Smooth muscle cell (in vitro differentiated cells): Measurements from ENCODE around the gene TNIK. TPM values are rescaled to one million over a fixed set of nuclear protein-coding genes. Genes with fewer than 3 reads are reported as not detected.

ENCODE experiments used
- DNase-seq: peaks from one replicate; lab custom pipeline; 2025; ENCODE audit not compliant: unreplicated experiment; lab: John Stamatoyannopoulos, UW
- H2AFZ ChIP-seq: fragments of 200-600 bp; sonication (generic); 2 replicates; pipeline ENCODE4 v1.6.0; 2016; ENCODE audit warnings: antibody characterized with exemption, low read depth, mild to moderate bottlenecking
- H3F3A ChIP-seq: fragments of 200-600 bp; sonication (generic); 2 replicates; pipeline ENCODE4 v1.6.0; 2017; ENCODE audit warnings: antibody characterized with exemption, low read depth
- H3K27ac ChIP-seq: fragments of 200-600 bp; sonication (generic); 2 replicates; pipeline ENCODE4 v1.5.1; 2016; ENCODE audit warnings: low read depth, mild to moderate bottlenecking
- H3K27me3 ChIP-seq: fragments of 200-600 bp; sonication (generic); 2 replicates; pipeline ENCODE4 v1.6.1; 2016; ENCODE audit warnings: low read depth, mild to moderate bottlenecking
- H3K36me3 ChIP-seq: fragments of 200-600 bp; sonication (generic); 2 replicates; pipeline ENCODE4 v1.5.1; 2016; ENCODE audit warnings: low read depth
- H3K4me1 ChIP-seq: fragments of 200-600 bp; sonication (generic); 2 replicates; pipeline ENCODE4 v1.5.1; 2016; ENCODE audit warnings: low read depth
- H3K4me2 ChIP-seq: fragments of 200-600 bp; sonication (generic); 2 replicates; pipeline ENCODE4 v1.6.0; 2016; ENCODE audit warnings: mild to moderate bottlenecking
- H3K4me3 ChIP-seq: fragments of 200-600 bp; sonication (generic); 2 replicates; pipeline ENCODE4 v1.5.1; 2016; ENCODE audit warnings: mild to moderate bottlenecking
- H3K79me2 ChIP-seq: fragments of 200-600 bp; sonication (generic); 2 replicates; pipeline ENCODE4 v1.6.0; 2016; ENCODE audit warnings: low read depth, mild to moderate bottlenecking
- H3K9ac ChIP-seq: fragments of 200-600 bp; sonication (generic); 2 replicates; pipeline ENCODE4 v1.6.0; 2016; ENCODE audit warnings: low read depth
- H3K9me3 ChIP-seq: fragments of 200-600 bp; sonication (generic); replicated peaks from 2 replicates; pipeline ENCODE4 v1.5.1; 2016; ENCODE audit warnings: low read depth
- H4K20me1 ChIP-seq: fragments of 200-600 bp; sonication (generic); 2 replicates; pipeline ENCODE4 v1.6.0; 2016; ENCODE audit warnings: low read depth
- CTCF ChIP-seq: fragments of 200-600 bp; sonication (generic); IDR thresholded peaks from 2 replicates; pipeline ENCODE4 v1.5.1; 2017; ENCODE audit warnings: borderline replicate concordance, mild to moderate bottlenecking, antibody characterized with exemption; ENCODE audit not compliant: insufficient read depth, poor library complexity, severe bottlenecking
- WGBS: methylation state at CpG from one replicate; pipeline ENCODE4 v1.1.7; 2016; ENCODE audit warnings: low lambda C conversion rate; 5-methylcytosine and 5-hydroxymethylcytosine counted together
- microRNA counts: library from miRNA; unstranded; fragments of <30 nt; microRNA quantifications from one replicate; lab custom pipeline; 2016
- microRNA-seq: library from miRNA; unstranded; fragments of <30 nt; microRNA quantifications from one replicate; pipeline ENCODE4, GENCODE V29; 2016; ENCODE audit warnings: borderline number of aligned reads
- polyA plus RNA-seq: library from polyadenylated mRNA; unstranded; fragments of >200 nt; fragmentation: Nextera tagmentation; extraction: Ambion mirVana; gene quantifications from 2 replicates; pipeline ENCODE4 v1.2.1, GENCODE V29; 2016
- small RNA-seq: library from RNA; depleted of rRNA; stranded (forward); fragments of <200 nt; gene quantifications from one replicate; pipeline ENCODE3, GENCODE V24; 2014
- total RNA-seq: library from RNA; depleted of rRNA; stranded (reverse); fragments of >200 nt; gene quantifications from 2 replicates; pipeline ENCODE4 v1.2.3, GENCODE V29; 2014

TNIK gene
- total and polyA plus RNA-seq, 2 experiments from 2014 or later, result 10.4 to 12.5 TPM

- no peak overlapping the region for H3K9ac ChIP-seq
- no peaks in the 10 kb centered on the region for H3K9me3 ChIP-seq
- no peaks in the 10 kb centered on the region for H3K27me3 ChIP-seq
- no peak overlapping the region for H2AFZ ChIP-seq
- no peak overlapping the region for H3K27ac ChIP-seq
- no peaks in the 10 kb centered on the region for H3K36me3 ChIP-seq
- no peak overlapping the region for H3K4me2 ChIP-seq
- H3K4me3 ChIP-seq, result no peak overlapping the region
- no peak for TF ChIP-seq CTCF
- no peaks in the 10 kb centered on the region for H3K79me2 ChIP-seq
- H3K4me1 ChIP-seq, result no peaks in the 10 kb centered on the region
- WGBS, result 94% methylated on average over 5 of the region's 5 CpGs
- no peak for DNase-seq
- H4K20me1 ChIP-seq, result no peaks in the 10 kb centered on the region
- no peaks in the 10 kb centered on the region for H3F3A ChIP-seq
Measured at GRCh38 chr3:171013822-171014748, 446.1 kb downstream of the TNIK start.

GRCh38 chr3:171011873-171012336 is 448.3 kb downstream of the TNIK start:
- WGBS, result 91% methylated on average over 4 of the region's 4 CpGs
- Histone ChIP-seq H3K27me3 (no peaks in the 10 kb centered on the region), H3K36me3 (no peaks in the 10 kb centered on the region), H3K9me3 (no peaks in the 10 kb centered on the region), H3K4me3 (no peak overlapping the region), H3K9ac (no peak overlapping the region), H3F3A (no peaks in the 10 kb centered on the region), H3K79me2 (no peaks in the 10 kb centered on the region), H3K4me2 (no peak overlapping the region), H3K27ac (no peak overlapping the region), H2AFZ (no peak overlapping the region), H4K20me1 (no peaks in the 10 kb centered on the region), H3K4me1 (no peaks in the 10 kb centered on the region)
- TF ChIP-seq CTCF, result no peak
- no peak for DNase-seq

MicroRNA genes within 50 kb of the gene (microRNA counts, 767-probe panel; counts per million panel counts)
- 183 counts per million for microRNA hsa-miR-569 (lab: Ali Mortazavi, UCI)

Small RNA genes within 50 kb of the gene (microRNA-seq; reads per million reads assigned to microRNA genes)
- not detected for gene MIR569

Small RNA genes within 50 kb of the gene (small RNA-seq; reads per million reads assigned to genes)
- gene MIR569 (not detected), gene RF00019 (not detected), gene RNU6-348P (not detected)
